ENCODE measurements around the gene CCT6B. TPM values are rescaled to one million over a fixed set of nuclear protein-coding genes. Genes with fewer than 3 reads are reported as not detected.

The CCT6B gene
- total RNA-seq, 1 experiment from 2014 or later, result 1.5 TPM

- TF ChIP-seq CTCF (IDR thresholded peaks at IDR 0.05) (no peak), SIN3A (IDR thresholded peaks at IDR 0.05; ENCODE audit: borderline replicate concordance, insufficient read depth, low read depth, low read length) (no peak), POLR2AphosphoS5 (IDR thresholded peaks at IDR 0.05; ENCODE audit: low read depth, low read length) (no peak), TCF7L2 (IDR thresholded peaks at IDR 0.05; ENCODE audit: low read depth, low read length) (no peak), REST (IDR thresholded peaks at IDR 0.05; ENCODE audit: insufficient read depth in 1 of 2, low read depth in 2 of 2, low read length in 1 of 2) (no peak)
- Histone ChIP-seq H3K27ac (ENCODE audit: low read length) (peak overlapping the region; percentile 96), H3K9me3 (ENCODE audit: control insufficient read depth, insufficient read depth, low read depth, low read length) (no peaks in the 10 kb centered on the region), H3K4me3 (ENCODE audit: low read depth in 2 of 2, low read length in 2 of 2) (no peak overlapping the region), H3K4me1 (ENCODE audit: control insufficient read depth, insufficient read depth, low read length) (peaks cover 15% of the 10 kb centered on the region), H3K36me3 (ENCODE audit: control insufficient read depth, insufficient read depth, low read length) (no peaks in the 10 kb centered on the region; the same call in 1 of the 2 replicates), H3K27me3 (ENCODE audit: control insufficient read depth, insufficient read depth, low read length) (no peaks in the 10 kb centered on the region)
- ChIA-PET CTCF (interaction anchor here (1.2 kb wide), 1 partner anchor 437 kb away, joined by 3 read pairs; no protein-coding TSS in a partner anchor), POLR2A (interaction anchor here (0.5 kb wide), 1 partner anchor 108 kb away, joined by 5 read pairs; no protein-coding TSS in a partner anchor)
- in situ Hi-C loops (cut with HindIII; ENCODE audit: low pct_unique_long_range_greater_than_20kb, low sequenced_read_pairs), result no loop called here
- ATAC-seq (no peak), DNase-seq (ENCODE audit: low read depth, low spot score) (no peak)
- intact Hi-C loops (cut with micrococcal nuclease; ENCODE audit: unreplicated experiment), result loop anchor here (10.0 kb wide), 1 partner anchor 64 kb away; no protein-coding TSS in a partner anchor
- no TSS peak for BruUV-seq (replicated peaks)
Observed at GRCh38 chr17:34979153-34979552, 17.9 kb upstream of the CCT6B start.

- H3K4me3 ChIP-seq (ENCODE audit: low read depth in 2 of 2, low read length in 2 of 2), result no peak overlapping the region
- ChIA-PET CTCF (no interaction called here), POLR2A (no interaction called here)
- H3K27me3 ChIP-seq (ENCODE audit: control insufficient read depth, insufficient read depth, low read length), result no peaks in the 10 kb centered on the region
- DNase-seq (ENCODE audit: low read depth, low spot score), result no peak
- BruUV-seq (replicated peaks), result no TSS peak
- no peaks in the 10 kb centered on the region for H3K9me3 ChIP-seq (ENCODE audit: control insufficient read depth, insufficient read depth, low read depth, low read length)
- no peak overlapping the region for H3K27ac ChIP-seq (ENCODE audit: low read length)
- intact Hi-C loops (cut with micrococcal nuclease; ENCODE audit: unreplicated experiment) (loop anchor here (10.0 kb wide), 1 partner anchor 60 kb away; no protein-coding TSS in a partner anchor), in situ Hi-C loops (cut with HindIII; ENCODE audit: low pct_unique_long_range_greater_than_20kb, low sequenced_read_pairs) (no loop called here)
- TF ChIP-seq TCF7L2 (IDR thresholded peaks at IDR 0.05; ENCODE audit: low read depth, low read length), result no peak
- no peak for TF ChIP-seq REST (IDR thresholded peaks at IDR 0.05; ENCODE audit: insufficient read depth in 1 of 2, low read depth in 2 of 2, low read length in 1 of 2)
- no peak for TF ChIP-seq POLR2AphosphoS5 (IDR thresholded peaks at IDR 0.05; ENCODE audit: low read depth, low read length)
- no peak for TF ChIP-seq SIN3A (IDR thresholded peaks at IDR 0.05; ENCODE audit: borderline replicate concordance, insufficient read depth, low read depth, low read length)
- TF ChIP-seq CTCF (IDR thresholded peaks at IDR 0.05), result no peak
- no peak for ATAC-seq
- peaks cover 6% of the 10 kb centered on the region for H3K4me1 ChIP-seq (ENCODE audit: control insufficient read depth, insufficient read depth, low read length)
- no peaks in the 10 kb centered on the region for H3K36me3 ChIP-seq (ENCODE audit: control insufficient read depth, insufficient read depth, low read length)
Observed at GRCh38 chr17:34974794-34975785, 13.8 kb upstream of the CCT6B start.

Measured in Panc1 (cell line).